Esophagus (tissue), 2 donors: ENCODE results near the gene PRKAB1. TPM values are rescaled to one million over a fixed set of nuclear protein-coding genes. Genes with fewer than 3 reads are reported as not detected.
"Not testable (repeated sequence)": the region's sequence is repeated elsewhere in the genome, so short reads cannot be mapped to it uniquely, and the experiment has no call there.

Experiments
- H3K27ac ChIP-seq, 2 donors: one replicate each; pipeline ENCODE4 v1.5.1; 2013; ENCODE audit warnings: low read depth in 2 of 2, mild to moderate bottlenecking in 2 of 2, inconsistent platforms in 1 of 2, low read length in 1 of 2, moderate library complexity in 1 of 2
- H3K27me3 ChIP-seq, 2 donors: one replicate each; pipeline ENCODE4 v1.6.1; 2013; ENCODE audit warnings: low read length in 2 of 2, control low read depth in 1 of 2, mild to moderate bottlenecking in 1 of 2; ENCODE audit not compliant: insufficient read depth in 2 of 2, control insufficient read depth in 1 of 2
- H3K36me3 ChIP-seq, 2 donors: one replicate each; pipeline ENCODE4 v1.6.1; 2013; ENCODE audit warnings: low read length in 1 of 2; ENCODE audit not compliant: control insufficient read depth in 2 of 2, insufficient read depth in 2 of 2
- H3K4me1 ChIP-seq, 2 donors: one replicate each; pipeline ENCODE4 v1.6.1; 2013; ENCODE audit warnings: low read length in 1 of 2; ENCODE audit not compliant: control insufficient read depth in 2 of 2, insufficient read depth in 2 of 2
- H3K4me3 ChIP-seq, 2 donors: one replicate each; pipeline ENCODE4 v1.5.1; 2013; ENCODE audit warnings: low read length in 2 of 2, mild to moderate bottlenecking in 2 of 2, low read depth in 1 of 2, moderate library complexity in 1 of 2
- H3K9me3 ChIP-seq, 2 donors: one replicate each; pipeline ENCODE4 v1.6.1; 2013; ENCODE audit warnings: mild to moderate bottlenecking in 2 of 2, low read depth in 1 of 2, low read length in 1 of 2, moderate library complexity in 1 of 2; ENCODE audit not compliant: control insufficient read depth in 2 of 2, insufficient read depth in 1 of 2
- WGBS, 2 donors: extraction: QIAGEN DNeasy Blood & Tissue Kit; methylation state at CpG; one replicate each; pipeline ENCODE4 v1.1.7; 2013; 5-methylcytosine and 5-hydroxymethylcytosine counted together
- polyA plus RNA-seq, 2 donors: library from polyadenylated mRNA; stranded (reverse); fragments of 200-250 nt; gene quantifications; one replicate each; pipeline ENCODE4 v1.2.3, GENCODE V29; 2013
- donor health status: healthy with polysubstance abuse.
- donor health status: Bipolar disorder and iron deficiency.

PRKAB1 gene, protein sequence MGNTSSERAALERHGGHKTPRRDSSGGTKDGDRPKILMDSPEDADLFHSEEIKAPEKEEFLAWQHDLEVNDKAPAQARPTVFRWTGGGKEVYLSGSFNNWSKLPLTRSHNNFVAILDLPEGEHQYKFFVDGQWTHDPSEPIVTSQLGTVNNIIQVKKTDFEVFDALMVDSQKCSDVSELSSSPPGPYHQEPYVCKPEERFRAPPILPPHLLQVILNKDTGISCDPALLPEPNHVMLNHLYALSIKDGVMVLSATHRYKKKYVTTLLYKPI
- polyA plus RNA-seq = 10 to 100 TPM; 28.0 to 30.8 TPM

DNA sequence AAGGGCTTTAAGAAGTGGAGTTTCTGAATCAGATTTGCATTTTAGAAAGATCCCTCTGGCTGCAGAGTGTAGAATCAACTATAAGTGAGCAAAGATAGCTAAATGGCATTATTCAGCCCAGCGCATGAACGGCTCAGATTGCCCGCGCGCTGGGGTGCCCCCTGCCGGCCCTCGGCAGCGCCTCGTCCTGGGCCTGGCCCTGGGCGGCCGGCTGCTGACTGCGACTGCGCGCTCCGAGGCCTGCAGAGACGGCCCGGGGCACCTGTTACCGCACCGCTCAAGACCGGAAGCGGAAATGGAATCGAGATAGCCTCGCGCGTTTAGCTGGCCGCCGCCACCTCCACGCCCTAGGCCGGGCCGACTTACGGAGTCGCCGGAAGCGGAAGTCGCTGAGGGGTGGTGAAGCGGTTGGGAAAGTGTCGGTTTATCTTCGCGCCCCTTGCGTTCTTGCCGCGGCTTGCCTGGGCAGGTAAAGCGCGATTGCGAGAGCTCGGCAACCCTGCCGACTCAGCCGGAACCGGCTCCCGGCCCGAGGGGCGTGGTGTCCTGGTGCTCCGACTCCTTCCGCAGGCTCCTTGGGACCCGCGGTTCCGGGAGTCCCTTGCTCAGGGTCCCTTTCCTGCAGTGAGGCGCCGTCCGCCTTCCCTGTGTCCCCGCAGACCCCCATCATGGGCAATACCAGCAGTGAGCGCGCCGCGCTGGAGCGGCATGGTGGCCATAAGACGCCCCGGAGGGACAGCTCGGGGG, at the start of gene PRKAB1:
TSS of gene PRKAB1 (plus strand) at position 557 of the 747 bp plus-strand sequence. CDS start at position 669, 112 bp downstream.
- no peaks in the 10 kb centered on the region for H3K27me3 ChIP-seq
- H3K4me3 ChIP-seq = peak within 1 kb of the TSS; percentile 91 to 98
- H3K9me3 ChIP-seq = no peaks in the 10 kb centered on the region
- H3K4me1 ChIP-seq = no peaks in the 10 kb centered on the region
- peak within 1 kb of the TSS; percentile 100 for H3K27ac ChIP-seq
- WGBS, 2 donors = 0 to 1% methylated on average over 66 to 69 of the region's 69 CpGs
- no peaks in the 10 kb centered on the region for H3K36me3 ChIP-seq

DNA sequence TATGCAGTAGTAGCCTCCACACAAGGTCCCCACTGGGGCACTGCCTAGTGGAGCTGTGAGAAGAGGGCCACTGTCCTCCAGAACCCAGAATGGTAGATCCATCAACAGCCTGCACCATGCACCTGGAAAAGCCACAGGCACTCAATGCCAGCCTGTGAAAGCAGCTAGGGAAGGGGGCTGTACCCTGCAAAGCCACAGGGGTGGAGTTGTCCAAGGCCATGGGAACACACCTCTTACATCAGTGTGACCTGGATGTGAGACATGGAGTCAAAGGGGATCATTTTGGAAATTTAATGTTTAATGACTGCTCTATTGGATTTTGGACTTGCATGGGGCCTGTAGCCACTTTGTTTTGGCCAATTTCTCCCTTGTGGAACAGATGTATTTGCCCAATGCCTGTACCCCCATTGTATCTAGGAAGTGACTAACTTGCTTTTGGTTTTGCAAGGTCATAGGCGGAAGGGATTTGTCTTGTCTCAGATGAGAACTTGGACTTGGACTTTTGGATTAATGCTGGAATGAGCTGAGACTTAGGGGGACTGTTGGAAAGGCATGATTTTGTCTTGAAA, 49.5 kb upstream of the PRKAB1 start:
- H3K27me3 ChIP-seq, H3K36me3 ChIP-seq, H3K9me3 ChIP-seq, H3K4me3 ChIP-seq, H3K4me1 ChIP-seq, H3K27ac ChIP-seq: not testable (repeated sequence)
- 94 to 96% methylated on average over 1 of the region's 1 CpG for WGBS, 2 donors

DNA sequence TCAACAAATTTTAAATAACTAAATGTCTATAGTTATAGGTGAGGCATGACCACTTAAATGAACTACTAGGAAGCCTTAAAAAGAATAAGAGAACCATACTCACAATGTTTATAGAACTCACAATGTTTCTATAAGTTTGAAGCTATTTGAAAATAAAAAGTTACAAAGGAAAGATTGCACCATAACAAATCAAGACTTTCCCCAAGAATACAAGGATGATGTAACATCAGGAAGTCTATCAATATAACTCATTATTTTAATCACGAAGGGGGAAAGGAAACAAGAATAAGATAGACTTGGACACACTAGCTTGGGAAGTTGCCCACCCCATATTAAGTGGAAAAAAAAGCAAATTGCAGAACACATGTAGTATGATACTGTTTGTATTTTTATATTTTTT, 47.4 kb upstream of the PRKAB1 start:
- H3K27ac ChIP-seq = no peak overlapping the region
- 41 to 65% methylated on average over 1 of the region's 1 CpG for WGBS, 2 donors
- H3K4me3 ChIP-seq = no peak overlapping the region
- H3K4me1 ChIP-seq = no peaks in the 10 kb centered on the region
- peaks cover 0 to 2% of the 10 kb centered on the region in 2 donors for H3K27me3 ChIP-seq
- H3K36me3 ChIP-seq = no peaks in the 10 kb centered on the region
- no peaks in the 10 kb centered on the region for H3K9me3 ChIP-seq

DNA sequence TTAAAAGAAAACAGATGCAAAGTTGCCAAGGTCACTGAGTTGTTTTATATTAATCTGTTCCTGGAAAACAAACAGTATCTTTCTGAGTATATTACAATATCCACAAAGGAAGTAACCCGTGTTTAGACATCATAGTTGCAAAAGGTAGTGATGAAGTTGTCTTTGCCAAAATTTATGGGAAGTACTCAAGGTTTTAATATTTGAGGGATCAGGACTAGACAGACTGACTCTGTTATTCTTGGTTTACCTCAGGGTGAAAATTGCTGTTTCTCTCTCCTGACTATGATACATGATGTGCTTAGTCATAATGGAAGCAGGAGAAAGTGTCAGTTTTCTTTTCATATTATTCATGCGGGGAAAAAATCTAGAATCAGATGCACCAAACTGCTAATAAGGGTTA, 46.1 kb upstream of the PRKAB1 start:
- WGBS, 2 donors = 20 to 22% methylated on average over 2 of the region's 2 CpGs

DNA sequence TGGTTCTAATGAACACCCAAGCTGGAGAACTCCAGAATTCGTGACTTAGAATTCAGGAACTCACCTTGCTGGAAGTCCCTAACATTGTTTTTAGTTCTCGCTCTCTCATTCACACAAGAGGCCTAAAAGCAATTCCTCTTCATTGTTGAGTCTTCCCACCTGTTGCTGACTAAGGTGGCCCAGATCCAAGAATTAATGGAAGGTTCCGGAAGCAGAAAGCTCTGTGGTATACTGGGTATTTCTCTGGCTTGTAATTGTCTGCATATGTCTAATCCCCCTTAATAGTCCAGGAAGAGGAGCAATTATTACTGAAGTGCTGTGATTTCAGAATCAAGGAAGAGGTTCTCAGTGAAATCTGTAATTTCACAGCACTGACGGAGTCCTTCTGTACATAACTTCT, 43.0 kb upstream of the PRKAB1 start:
- H3K9me3 ChIP-seq = no peaks in the 10 kb centered on the region
- no peaks in the 10 kb centered on the region for H3K4me1 ChIP-seq
- H3K36me3 ChIP-seq = no peaks in the 10 kb centered on the region
- no peak overlapping the region for H3K4me3 ChIP-seq
- H3K27ac ChIP-seq = no peak overlapping the region
- peaks cover 0 to 2% of the 10 kb centered on the region in 2 donors for H3K27me3 ChIP-seq
- 52 to 62% methylated on average over 4 of the region's 4 CpGs for WGBS, 2 donors

More for the DNA sequence above, 46.1 kb upstream of the PRKAB1 start:
- H3K36me3 ChIP-seq = no peaks in the 10 kb centered on the region
- no peaks in the 10 kb centered on the region for H3K4me1 ChIP-seq
- no peaks in the 10 kb centered on the region for H3K9me3 ChIP-seq
- H3K27me3 ChIP-seq = peaks cover 0 to 2% of the 10 kb centered on the region in 2 donors
- no peak overlapping the region for H3K27ac ChIP-seq
- no peak overlapping the region for H3K4me3 ChIP-seq

DNA sequence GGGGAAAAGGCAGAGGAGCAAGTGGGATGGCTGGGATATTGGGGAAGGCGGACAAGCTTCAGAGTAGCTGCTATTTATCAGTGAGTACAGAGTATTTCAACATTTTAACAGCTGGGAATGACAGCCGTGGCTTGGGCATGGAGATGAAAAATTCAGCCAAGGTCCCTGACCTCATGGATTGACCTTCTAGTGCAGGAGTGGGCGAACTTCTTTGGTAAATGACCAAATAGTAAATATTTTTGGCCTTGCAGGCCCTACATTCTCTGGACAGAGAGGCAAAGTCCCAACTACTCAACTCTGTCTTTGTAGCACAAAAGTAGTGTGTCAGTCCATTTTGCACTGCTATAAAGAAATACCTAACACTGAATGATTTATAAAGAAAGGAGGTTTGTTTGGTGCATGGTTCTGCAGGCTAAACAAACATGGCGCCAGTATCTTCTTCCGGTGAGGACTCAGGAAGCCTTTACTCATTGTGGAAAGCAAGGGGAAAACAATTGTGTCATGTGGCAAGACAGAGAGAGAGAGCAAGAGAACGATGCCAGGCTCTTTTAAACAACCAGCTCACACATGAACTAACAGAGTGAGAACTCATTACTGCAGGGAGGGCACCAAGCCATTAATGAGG, 40.8 kb upstream of the PRKAB1 start:
- Histone ChIP-seq H3K36me3 (no peaks in the 10 kb centered on the region), H3K27me3 (no peaks in the 10 kb centered on the region), H3K4me1 (no peaks in the 10 kb centered on the region), H3K27ac (no peak overlapping the region), H3K4me3 (no peak overlapping the region), H3K9me3 (no peaks in the 10 kb centered on the region)
- 67 to 69% methylated on average over 6 of the region's 6 CpGs for WGBS, 2 donors

DNA sequence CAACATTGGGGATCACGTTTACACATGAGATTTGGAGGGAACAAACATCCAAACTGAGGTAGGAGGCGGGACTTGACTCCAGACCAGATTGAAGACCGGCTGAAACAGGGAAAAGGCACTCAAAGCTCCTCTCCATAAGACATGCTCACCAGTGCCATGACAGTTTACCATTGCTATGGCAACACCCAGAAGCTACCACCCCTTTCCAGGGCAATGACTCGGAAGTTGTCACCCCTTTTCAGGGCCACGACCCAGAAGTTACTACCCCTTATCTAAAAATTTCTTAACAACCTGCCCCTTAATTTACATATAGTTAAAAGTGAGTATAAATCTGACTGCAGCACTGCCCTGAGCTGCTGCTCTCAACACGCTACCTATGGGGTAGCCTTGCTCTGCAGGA, 40.2 kb upstream of the PRKAB1 start:
- Histone ChIP-seq H3K27ac (no peak overlapping the region), H3K9me3 (no peaks in the 10 kb centered on the region), H3K4me3 (no peak overlapping the region), H3K36me3 (no peaks in the 10 kb centered on the region), H3K27me3 (no peaks in the 10 kb centered on the region), H3K4me1 (no peaks in the 10 kb centered on the region)
- 73 to 82% methylated on average over 6 of the region's 6 CpGs for WGBS, 2 donors

DNA sequence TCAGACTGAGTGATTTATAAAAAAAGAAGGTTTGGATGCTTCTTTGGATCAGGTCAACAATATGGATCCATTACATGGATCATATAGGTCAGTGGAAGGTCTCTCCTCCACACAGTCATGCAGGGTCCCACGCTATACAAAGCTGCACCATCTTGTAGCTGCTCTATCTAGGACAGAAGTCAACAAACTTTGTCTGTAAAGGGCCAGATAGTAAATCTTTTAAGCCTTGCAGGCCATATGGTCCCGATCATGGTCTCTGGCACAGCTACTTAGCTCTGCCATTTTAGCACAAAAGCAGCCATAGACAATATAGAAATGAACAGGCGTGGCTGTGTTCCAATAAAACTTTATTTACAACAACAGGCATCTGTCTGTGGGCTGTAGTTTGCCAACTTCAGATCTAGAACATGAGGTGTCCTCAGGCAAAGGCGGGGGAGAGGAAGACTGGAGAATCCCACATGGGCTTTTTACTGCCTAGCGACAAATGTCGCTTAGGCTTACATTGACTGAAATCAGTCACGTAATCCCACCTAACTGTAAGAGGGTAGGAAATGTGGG, 37.6 kb upstream of the PRKAB1 start:
- H3K9me3 ChIP-seq = no peaks in the 10 kb centered on the region
- no peaks in the 10 kb centered on the region for H3K4me1 ChIP-seq
- H3K36me3 ChIP-seq = no peaks in the 10 kb centered on the region
- 88 to 90% methylated on average over 7 of the region's 7 CpGs for WGBS, 2 donors
- H3K27me3 ChIP-seq = peaks cover 0 to 3% of the 10 kb centered on the region in 2 donors
- no peak overlapping the region for H3K4me3 ChIP-seq
- no peak overlapping the region for H3K27ac ChIP-seq

DNA sequence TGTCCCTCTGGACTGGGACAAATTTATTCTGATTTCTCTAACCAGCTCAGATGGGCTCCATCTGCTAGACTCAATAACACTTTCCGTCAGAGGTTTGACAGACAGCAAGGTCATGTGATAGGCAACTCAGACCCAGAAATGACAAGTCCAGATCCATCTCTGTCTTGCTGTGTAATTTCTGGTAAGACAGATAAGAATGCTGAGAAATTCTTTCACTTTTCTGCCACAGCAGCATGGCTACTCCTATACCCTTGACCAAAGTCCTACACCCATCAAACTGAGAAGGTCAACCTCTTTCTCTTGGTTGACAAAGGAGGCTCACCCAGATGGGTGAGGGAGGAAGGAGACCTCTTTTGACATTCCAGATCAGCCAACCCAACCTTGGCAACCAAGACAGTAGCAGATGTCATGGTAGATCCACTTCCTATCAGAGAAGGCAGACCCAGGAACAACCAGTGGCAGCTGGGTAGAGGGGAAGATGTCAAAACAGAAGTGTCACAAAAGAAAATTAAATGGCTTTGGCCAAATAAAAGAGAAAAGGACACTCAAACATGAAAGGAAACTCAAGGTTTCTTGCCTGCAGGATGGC, 36.9 kb upstream of the PRKAB1 start:
- WGBS, 2 donors = 55 to 65% methylated on average over 1 of the region's 1 CpG
- Histone ChIP-seq H3K27ac (no peak overlapping the region), H3K27me3 (peaks cover 0 to 3% of the 10 kb centered on the region in 2 donors), H3K9me3 (no peaks in the 10 kb centered on the region), H3K4me1 (no peaks in the 10 kb centered on the region), H3K4me3 (no peak overlapping the region), H3K36me3 (no peaks in the 10 kb centered on the region)
